ENCODE results near the gene F12. TPM values are rescaled to one million over a fixed set of nuclear protein-coding genes. Genes with fewer than 3 reads are reported as not detected.

The F12 gene
- total RNA-seq, 2 experiments from 2014 or later = 12.0 to 12.7 TPM

DNA sequence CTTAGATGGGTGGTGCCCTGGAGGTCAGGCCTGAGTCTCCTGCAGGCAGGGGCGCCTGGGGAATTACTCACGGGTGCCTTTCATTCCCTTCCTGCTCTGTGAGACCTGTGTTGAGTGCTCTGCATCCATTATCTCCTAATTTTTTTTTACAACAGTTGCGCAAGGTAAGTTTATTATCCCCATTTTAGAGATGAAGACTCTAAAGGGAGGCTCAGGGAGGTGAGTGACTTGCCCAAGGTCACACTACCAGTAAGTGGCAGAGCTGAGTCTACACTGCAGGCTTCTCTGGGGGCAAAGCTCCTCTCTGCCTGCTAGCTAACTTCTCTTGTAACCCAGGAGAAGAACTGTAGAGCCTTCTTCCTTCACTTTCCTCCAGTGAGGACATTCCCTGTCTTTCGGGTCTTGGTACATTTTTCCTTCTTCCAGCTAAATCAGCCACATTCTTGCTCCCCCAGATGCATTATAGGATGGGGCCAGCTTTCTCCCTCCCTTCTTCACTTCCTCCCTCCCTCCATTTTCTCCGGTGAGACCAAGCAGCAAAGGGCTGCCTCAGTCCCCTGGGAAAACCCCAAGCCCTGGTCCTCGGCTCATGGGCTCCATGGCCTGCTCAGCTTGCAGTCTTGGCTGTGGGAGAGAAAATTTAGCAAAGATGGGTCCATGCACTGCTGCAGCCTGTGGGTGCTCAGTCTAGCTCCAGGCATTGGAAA is 39.0 kb upstream of the F12 start:
- CTCF ChIA-PET = interaction anchor here (0.6 to 22.6 kb wide), 8 partner anchors 14 to 147 kb away, joined by 3 to 312 read pairs (median 6); partner anchors contain the start of gene PFN3
- POLR2A ChIA-PET = interaction anchor here (1.1 to 13.1 kb wide), 4 partner anchors 18 to 58 kb away, joined by 3 to 226 read pairs (median 16); partner anchors contain the start of gene GRK6

DNA sequence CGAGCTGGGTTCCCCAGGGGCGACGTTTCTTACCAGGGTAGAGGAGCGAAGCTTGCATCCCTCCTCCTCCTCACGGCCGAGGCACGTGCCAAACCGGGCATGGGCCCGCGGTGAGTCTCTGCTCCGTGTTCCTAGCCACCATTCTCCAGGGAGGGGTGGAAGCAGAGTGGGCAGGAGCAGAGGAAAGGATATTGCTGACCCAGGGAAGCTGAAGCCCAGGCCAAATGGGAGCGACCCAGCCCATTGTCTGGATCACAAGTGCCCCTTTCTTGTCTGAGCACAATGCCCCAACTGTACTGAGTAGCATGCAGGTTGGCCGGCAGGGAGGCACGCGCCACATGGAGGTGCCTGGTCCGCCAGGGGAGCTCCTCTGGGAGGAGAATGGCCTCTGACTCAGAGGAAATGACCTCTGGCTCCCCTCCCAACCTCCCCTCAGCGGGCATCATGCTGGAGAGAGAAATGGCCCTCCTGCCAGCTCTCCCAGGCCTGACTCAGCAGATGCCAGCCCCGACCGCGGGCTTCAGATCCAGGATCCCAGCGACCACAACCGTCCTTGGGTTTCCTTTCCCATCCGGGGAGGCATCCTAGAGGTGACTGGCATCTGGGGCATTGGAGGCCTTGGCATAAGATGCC is 38.4 kb upstream of the F12 start:
- POLR2A ChIA-PET = interaction anchor here (1.1 to 13.1 kb wide), 5 partner anchors 7 to 57 kb away, joined by 3 to 226 read pairs (median 16); partner anchors contain the start of gene GRK6

DNA sequence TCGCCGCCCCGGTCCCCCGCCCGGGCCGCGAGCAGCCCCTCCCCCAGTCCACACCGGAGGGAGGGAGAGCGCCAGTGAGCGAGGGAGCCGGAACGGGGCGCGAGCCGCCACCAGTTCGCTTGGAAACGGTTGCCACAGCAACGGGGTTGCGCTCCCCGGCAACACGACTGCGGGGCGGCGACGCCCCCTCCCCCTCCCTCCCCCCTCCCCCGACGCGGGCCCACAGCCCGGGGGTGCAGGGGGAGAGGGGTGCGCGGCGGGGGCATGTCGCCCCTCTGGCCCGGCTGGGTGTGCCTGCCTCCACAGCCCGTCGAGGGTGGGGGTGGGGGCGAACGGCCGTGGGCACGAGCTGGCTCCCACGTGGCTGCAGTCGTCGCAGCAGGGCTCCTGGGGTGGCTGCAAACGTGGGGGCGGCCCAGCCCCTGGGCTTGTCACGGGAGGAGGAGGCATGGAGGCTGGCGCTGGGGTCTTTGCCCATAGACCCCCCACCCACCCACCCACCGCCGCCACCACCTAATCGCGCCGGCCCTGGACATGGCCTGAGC is 37.8 kb upstream of the F12 start:
- ChIA-PET POLR2A (interaction anchor here (1.1 to 13.1 kb wide), 7 partner anchors 8 to 68 kb away, joined by 3 to 226 read pairs (median 15); partner anchors contain the start of gene GRK6), CTCF (interaction anchor here (0.6 to 22.6 kb wide), 7 partner anchors 13 to 138 kb away, joined by 3 to 312 read pairs (median 7); partner anchors contain the start of gene PFN3)

More for the DNA sequence above, 38.4 kb upstream of the F12 start:
- CTCF ChIA-PET = interaction anchor here (0.6 to 22.6 kb wide), 9 partner anchors 14 to 146 kb away, joined by 3 to 312 read pairs (median 6); partner anchors contain the start of gene PFN3

DNA sequence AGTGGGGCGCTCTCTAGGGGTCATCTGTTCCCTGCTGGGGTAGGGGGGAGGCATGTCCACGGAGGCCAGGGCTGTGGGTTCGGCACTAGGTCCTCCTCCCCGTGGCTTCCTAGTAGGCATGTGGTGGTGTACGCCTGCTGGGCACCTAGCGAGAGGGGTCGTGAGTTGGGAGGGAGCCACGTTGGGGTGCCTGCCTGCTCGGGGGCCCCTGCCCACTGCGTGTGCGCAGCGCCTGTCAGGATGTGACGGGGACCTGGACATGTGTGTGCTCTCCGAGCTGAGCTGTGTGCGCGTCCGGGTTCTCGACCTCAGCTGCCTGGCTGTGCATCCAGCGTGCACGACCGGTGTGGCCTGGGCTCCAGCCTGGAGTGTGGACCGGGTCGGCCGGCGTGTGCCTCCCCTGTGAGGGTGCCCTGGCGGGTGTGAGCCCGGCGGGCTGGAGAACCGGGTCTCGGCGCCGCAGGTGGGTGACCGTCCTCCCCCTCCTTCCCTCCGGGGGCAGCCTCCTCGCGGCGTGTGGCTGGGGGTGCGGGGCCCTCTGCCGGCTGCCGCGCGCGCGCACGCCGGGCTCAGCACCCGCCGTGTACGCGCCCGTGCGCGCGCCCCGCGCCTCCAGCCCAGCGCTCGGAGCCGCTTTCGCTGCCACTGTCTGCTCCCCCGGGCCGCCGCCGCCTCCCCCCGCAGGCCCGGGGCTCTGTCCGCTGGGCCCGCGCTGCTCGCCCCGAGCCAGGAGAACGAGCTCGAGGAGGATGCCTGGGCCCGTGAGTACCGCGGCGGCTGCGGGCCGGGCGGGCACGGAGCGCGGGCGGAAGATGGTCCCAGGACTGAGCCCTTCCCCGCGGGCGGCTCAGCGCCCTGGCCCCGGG is 37.1 kb upstream of the F12 start, which contains the start of gene PRR7:
TSS of gene PRR7 (plus strand) at position 615 of the 866 bp plus-strand sequence. CDS start 8,254 bp downstream, outside the sequence.
- CTCF ChIA-PET = interaction anchor here (0.7 to 22.6 kb wide), 10 partner anchors 8 to 137 kb away, joined by 3 to 312 read pairs (median 6); partner anchors contain the start of gene PFN3
- POLR2A ChIA-PET = interaction anchor here (0.7 to 13.1 kb wide), 10 partner anchors 8 to 473 kb away, joined by 3 to 226 read pairs (median 10); partner anchors contain the start of gene GRK6

DNA sequence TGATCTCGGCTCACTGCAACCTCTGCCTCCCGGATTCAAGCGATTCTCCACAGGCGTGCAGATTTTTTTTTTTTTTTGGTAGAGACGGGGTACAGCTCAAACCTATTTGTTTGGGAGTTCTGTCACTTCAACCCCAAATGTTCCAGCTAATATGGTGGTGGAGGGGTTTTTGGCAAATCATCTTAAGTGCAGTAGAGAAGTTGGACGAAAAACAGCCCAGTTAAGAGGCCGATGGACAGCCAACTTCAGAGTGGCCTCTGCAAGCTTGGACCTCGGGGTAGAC is 36.5 kb upstream of the F12 start:
- CTCF ChIA-PET = interaction anchor here (0.7 to 22.6 kb wide), 8 partner anchors 9 to 137 kb away, joined by 3 to 312 read pairs (median 18); partner anchors contain the start of gene PFN3
- POLR2A ChIA-PET = interaction anchor here (0.7 to 13.1 kb wide), 9 partner anchors 9 to 472 kb away, joined by 3 to 226 read pairs (median 5); partner anchors contain the start of gene GRK6

DNA sequence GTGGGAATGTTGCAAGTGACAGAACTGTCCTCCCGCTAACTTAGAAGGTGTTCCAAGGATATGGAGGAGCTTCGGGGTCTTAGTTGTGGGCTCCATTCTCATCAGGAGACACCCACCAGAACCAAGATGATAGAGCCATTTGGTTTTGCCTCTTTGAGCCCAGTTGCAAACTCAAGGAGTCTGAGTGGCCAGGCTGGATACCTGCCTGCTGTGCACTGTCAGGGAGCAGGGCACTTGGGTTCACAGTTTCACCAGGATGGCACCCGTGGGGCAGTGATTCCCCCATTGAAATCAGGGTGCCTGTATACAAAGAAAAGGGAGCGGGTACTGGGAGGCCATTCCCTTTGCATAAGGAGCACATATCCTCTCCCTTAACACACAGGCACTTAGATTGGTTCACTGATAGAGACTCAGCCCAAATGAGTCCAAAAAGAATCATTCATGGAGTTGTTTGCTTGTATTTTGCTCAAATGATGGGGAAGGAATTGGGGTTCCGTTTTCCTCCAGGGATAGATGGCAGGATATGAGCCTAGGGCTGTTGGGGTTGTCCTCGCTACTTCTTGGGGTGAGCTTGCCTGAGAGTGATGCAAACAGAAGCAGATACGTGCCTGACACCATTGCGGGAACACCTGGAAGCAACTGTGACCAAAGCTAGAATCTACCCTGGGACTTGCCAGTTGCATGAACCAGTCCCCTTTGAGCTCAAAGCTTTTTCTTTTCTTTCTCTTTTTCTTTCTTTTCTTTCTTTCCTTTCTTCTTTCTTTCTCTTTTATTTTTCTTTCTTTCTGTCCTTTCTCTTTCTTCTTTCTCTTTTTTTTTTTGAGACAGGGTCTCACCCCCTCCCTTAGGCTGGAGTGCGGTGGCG is 35.9 kb upstream of the F12 start:
- ChIA-PET CTCF (interaction anchor here (0.6 to 22.6 kb wide), 8 partner anchors 9 to 136 kb away, joined by 3 to 312 read pairs (median 18); partner anchors contain the start of gene PFN3), POLR2A (interaction anchor here (0.6 to 13.1 kb wide), 10 partner anchors 10 to 472 kb away, joined by 3 to 226 read pairs (median 6); partner anchors contain the start of gene GRK6)

DNA sequence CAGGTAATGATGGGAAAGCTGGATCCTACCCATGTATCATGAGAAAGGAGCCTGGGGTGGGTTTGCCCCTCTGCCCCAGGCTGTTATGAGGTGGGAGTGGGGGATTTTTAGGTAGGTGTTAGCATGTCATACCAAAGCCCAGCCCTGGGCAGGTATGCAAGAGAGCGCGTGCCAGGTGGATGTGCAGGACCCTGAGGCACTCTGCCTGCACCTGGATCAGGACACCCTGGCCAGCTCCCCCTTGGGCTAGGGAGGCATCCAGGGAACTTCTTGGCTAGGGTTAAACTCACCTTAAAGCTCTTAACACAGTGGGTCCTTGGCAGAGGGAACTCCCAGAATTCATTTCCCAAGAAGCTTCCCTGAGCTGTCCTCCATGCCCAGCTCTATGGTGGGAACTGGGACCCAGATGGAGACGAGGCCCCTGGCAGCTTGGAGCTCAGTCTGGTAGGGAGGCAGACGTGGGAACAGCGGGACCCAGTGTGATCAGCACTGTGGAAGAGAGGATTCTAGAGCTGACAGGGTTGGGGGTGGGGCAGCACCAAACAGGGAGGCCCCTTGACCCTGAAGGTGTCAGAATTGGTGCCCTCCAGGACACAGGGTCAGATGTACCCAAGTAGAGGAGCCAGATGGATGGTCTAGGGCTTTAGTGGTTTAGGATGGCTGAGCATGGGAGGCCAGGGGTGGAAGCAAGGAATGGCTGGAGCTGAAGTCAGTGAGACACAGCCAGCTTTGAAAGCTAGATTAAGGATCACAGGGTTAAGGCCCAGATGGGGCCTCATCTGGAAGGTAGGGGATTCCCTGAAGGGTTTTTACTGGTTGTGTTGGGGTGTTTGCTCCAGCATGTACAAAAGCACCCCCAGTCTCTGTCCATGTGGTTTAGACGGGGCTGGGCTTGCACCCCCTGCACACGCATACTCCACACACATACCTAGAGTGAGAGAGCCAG is 35.0 kb upstream of the F12 start:
- ChIA-PET POLR2A (interaction anchor here (0.6 to 13.1 kb wide), 6 partner anchors 11 to 257 kb away, joined by 3 to 226 read pairs (median 11); partner anchors contain the start of gene GRK6), CTCF (interaction anchor here (0.6 to 22.6 kb wide), 5 partner anchors 10 to 118 kb away, joined by 3 to 312 read pairs (median 33); partner anchors contain the start of gene PFN3)

DNA sequence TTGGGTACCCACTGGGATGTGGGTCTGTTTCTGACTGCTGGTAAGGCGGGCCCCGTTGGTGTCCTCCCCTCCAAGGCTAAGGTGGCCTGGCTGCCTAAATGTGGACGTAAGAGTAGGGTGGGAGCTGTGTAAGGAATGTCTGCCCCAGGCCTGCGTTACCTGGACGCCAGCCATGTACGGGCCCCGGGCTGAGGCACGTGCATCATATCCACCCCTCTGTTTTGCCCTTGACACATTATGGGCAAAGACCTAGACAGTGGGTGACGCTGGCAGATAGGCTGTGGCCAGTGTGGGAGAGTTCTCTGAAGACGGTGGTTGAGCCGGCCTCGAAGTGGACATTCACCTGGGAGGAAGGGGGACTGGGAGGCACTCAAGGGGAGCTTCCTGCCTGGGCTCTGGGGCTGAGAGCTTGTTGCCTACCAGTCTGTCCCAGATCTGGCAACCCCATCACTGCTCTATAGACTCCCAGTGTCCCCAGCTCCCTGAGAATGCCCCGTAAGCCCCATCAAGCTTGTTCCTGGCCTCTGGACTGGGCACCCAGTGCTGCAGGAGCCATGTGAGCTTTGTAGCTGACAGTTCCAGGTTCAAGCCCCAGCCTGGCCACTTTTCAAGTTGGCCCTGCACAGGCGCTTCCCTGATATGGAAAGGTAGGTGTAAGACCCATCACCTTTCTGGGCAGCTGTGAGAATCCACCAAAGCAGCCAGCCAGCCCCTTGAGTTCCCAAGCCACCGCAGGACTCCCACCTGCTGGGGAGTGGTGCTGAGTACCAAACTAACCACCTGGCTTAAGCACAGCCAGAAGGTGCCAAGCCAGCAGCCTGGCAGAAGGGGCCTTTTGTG is 34.0 kb upstream of the F12 start:
- ChIA-PET CTCF (interaction anchor here (3.9 to 22.6 kb wide), 4 partner anchors 10 to 53 kb away, joined by 31 to 312 read pairs (median 118); partner anchors contain the start of gene PFN3), POLR2A (interaction anchor here (0.6 to 13.1 kb wide), 3 partner anchors 12 to 40 kb away, joined by 4 to 226 read pairs (median 4); partner anchors contain the start of gene GRK6)

DNA sequence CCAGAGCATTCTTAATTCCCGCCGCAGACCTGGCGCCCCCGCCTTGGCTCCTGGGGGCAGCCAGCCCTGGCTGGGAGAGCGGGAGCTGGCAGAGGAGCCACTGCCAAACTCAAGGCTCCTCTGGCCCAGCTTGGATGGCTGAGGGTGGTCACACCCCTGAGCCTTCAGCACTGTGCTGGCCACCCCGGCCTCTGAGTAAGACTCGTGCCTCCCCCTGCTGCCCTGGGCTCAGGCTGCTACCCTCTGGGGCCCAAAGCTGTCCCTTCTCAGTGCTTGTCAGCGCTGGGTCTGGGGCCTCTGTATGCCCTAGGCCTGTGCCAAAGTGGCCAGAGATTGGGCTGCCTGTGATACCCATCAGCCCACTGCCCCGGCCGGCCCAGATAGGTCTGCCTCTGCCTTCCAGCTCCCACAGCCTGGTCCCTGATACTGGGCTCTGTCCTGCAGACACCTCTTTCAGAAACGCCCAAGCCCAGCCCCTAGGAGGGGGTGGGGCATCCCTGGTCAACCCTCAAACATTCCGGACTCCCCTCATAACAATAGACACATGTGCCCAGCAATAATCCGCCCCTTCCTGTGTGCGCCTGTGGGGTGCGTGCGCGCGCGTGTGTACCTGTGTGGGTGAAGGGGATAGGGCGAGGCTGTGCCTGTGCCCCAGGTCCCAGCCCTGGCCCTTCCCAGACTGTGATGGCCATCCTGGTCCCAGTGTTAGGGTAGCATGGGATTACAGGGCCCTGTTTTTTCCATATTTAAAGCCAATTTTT is 32.9 kb upstream of the F12 start:
- POLR2A ChIA-PET = interaction anchor here (1.7 to 13.1 kb wide), 2 partner anchors 12 to 31 kb away, joined by 4 to 226 read pairs; partner anchors contain the start of gene GRK6
- CTCF ChIA-PET = interaction anchor here (0.6 to 22.6 kb wide), 7 partner anchors 8 to 51 kb away, joined by 3 to 312 read pairs (median 31); partner anchors contain the start of gene PFN3

DNA sequence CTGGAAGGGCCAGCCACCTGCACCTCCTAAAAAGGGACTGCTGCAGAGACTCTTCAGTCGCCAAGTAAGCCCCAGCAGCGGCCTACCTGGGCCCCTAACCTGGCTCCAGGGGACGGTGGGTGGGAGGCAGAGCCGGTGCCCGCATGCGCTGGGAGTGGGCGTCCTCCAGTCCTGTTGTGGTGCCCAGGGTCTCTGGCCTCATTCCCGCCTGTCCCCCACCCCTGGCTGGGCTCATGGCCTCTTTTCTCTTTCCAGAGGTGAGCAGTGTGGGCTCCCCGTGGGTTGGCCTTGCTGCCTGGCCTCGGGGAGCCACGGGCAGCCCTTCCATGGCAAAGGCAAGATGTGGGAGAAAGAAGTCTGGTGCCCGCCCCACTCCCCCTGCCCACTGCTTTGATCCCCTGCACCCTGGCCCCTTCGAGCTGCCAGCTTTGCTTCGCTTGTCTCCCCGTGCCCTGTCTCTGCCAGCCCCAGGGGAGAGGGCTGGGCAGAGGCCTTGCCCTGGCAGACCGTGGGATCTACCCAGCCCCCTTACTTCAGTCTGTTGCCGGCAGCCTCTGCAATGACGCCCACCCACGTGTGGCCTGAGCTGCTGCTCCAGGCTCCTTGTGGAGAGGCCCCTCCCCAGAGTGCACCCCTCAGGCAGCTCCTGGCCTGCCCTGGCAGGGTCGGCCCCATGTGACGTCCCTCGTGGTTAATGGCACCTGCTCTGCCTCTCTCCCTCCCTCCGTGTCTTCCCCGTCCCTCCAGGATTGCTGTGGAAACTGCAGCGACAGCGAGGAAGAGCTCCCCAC is 31.8 kb upstream of the F12 start:
- ChIA-PET CTCF (interaction anchor here (0.6 to 22.6 kb wide), 6 partner anchors 9 to 51 kb away, joined by 3 to 312 read pairs (median 12); partner anchors contain the start of gene PFN3), POLR2A (interaction anchor here (0.9 to 13.1 kb wide), 4 partner anchors 11 to 38 kb away, joined by 3 to 226 read pairs (median 5); partner anchors contain the start of gene GRK6)

DNA sequence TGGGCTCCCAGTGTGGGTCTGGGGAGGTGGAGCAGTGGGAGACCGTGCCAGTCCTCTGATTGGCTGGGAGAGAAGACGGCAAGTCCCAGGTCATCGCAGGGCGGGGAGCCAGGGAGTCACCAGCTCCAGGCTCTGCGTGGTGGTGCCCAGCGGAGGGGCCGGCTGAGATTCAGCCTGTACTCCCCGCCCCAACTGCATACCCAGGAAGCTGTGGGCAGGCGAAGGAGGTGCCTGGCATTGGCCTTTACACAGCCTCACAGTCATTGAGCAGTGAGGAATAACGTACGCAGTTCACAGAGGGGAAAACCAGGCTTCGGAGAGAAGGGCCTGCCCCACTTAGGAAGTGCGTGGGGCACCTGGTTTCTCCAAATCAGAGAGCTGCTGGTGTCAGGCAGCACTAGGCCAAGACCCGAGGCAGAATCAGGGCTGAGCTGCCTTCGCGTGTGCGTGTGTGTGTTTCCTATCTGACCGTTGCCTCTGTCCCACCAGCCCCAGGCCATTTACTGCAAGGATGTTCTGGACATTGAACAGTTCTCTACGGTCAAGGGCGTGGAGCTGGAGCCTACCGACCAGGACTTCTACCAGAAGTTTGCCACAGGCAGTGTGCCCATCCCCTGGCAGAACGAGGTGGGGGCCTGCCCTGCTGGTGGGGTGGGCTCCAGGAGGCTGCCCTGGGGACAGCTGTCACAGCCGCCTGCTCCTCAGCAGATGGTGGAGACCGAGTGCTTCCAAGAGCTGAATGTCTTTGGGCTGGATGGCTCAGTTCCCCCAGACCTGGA is 31.0 kb upstream of the F12 start:
- CTCF ChIA-PET = interaction anchor here (1.0 to 19.6 kb wide), 5 partner anchors 9 to 50 kb away, joined by 3 to 312 read pairs (median 10); partner anchors contain the start of gene PFN3
- POLR2A ChIA-PET = interaction anchor here (0.9 to 13.1 kb wide), 3 partner anchors 10 to 38 kb away, joined by 3 to 226 read pairs (median 6); partner anchors contain the start of gene GRK6

DNA sequence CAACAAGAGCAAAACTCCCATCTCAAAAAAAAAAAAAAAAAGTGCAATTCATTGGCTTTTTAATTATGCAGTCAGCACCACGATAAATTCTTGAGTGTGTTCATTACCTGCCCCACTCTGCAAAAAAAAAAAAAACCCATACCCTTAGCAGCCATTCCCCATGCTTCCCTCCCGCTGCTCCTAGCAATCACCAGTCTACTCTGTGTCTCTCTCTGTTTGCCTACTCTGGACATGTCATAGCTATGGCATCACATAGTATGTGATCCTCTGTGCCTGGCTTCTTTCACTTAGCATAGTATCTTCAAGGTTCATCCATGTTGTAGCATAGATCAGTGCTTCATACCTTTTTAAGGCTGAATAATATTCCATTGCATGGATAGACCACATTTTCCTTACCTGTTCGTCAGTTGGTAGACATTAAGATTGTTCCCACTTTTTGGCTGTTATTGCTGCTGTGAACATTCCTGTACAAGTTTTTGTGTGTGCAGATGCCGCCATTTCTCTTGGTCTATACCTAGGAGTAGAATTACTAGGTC is 30.2 kb upstream of the F12 start:
- ChIA-PET CTCF (interaction anchor here (1.0 to 19.6 kb wide), 4 partner anchors 9 to 36 kb away, joined by 3 to 312 read pairs (median 12); partner anchors contain the start of gene PFN3), POLR2A (interaction anchor here (0.8 to 13.1 kb wide), 3 partner anchors 9 to 37 kb away, joined by 3 to 226 read pairs (median 6); partner anchors contain the start of gene GRK6)
